ENCODE results near the gene SPINT2.

- TF ChIP-seq CTCF (IDR thresholded peaks at IDR 0.05), result no peak
- TF ChIP-seq POLR2A (IDR thresholded peaks at IDR 0.05), result no peak
Observed at GRCh38 chr19:38320969-38321339, 56.6 kb downstream of the SPINT2 start.

Data from Peyer's patch (tissue), 4 donors.